Neural crest cell (in vitro differentiated cells): ENCODE measurements around the gene MCM6. TPM values are rescaled to one million over a fixed set of nuclear protein-coding genes. Genes with fewer than 3 reads are reported as not detected.
"Not testable (repeated sequence)": the region's sequence is repeated elsewhere in the genome, so short reads cannot be mapped to it uniquely, and the experiment has no call there.

ENCODE experiments used
- DNase-seq: peaks from one replicate; pipeline ENCODE4 v3.0.0; 2021; ENCODE audit warnings: low read depth, mixed read lengths, low spot score
- H3K27ac Mint-ChIP-seq: one replicate; pipeline ENCODE4 v1.8.0; 2021; ENCODE audit warnings: mild to moderate bottlenecking, mixed read lengths; ENCODE audit not compliant: unreplicated experiment
- H3K27me3 Mint-ChIP-seq: 2 replicates; pipeline ENCODE4 v1.8.0; 2021; ENCODE audit warnings: low read depth, mild to moderate bottlenecking, mixed read lengths
- H3K36me3 Mint-ChIP-seq: 2 replicates; pipeline ENCODE4 v1.8.0; 2021; ENCODE audit warnings: low read depth, mild to moderate bottlenecking, mixed read lengths
- H3K4me1 Mint-ChIP-seq: 2 replicates; pipeline ENCODE4 v1.8.0; 2021; ENCODE audit warnings: mixed read lengths
- H3K4me3 Mint-ChIP-seq: one replicate; pipeline ENCODE4 v1.8.0; 2021; ENCODE audit warnings: mild to moderate bottlenecking, mixed read lengths
- H3K9me3 Mint-ChIP-seq: 2 replicates; pipeline ENCODE4 v1.8.0; 2021; ENCODE audit warnings: mixed read lengths
- total RNA-seq: library from RNA; stranded (reverse); gene quantifications from 2 replicates; pipeline ENCODE4 v1.2.1, GENCODE V29; 2021
- TF ChIP-seq, protein P1 (sequence below): fragments of 200-600 bp; sonication (generic); conservative IDR thresholded peaks from 2 replicates; pipeline ENCODE4 v1.5.0; 2021; ENCODE audit warnings: antibody characterized with exemption, mild to moderate bottlenecking

Gene MCM6
- total RNA-seq, 1 donor from 2014 or later: 118 TPM

DNA sequence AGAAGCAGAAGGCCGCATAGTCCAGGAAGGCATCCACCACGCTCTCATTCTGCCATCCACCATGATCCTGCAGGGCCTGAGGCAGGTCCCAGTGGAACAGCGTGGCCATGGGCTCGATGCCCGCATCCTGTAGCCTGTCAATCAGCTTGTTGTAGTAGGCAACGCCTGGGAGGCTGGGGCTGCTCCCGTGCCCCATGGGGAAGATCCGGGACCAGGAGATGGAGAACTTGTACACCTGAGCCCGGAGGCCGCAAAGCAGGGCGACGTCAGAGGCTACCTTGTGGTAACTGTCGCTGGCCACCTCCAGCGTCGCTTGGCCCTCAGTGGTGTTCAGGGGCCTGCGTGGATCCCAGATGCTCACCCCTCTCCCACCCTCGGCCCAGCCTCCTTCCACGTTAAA is 58.8 kb downstream of the MCM6 start:
- peak overlapping the region; percentile 35 for H3K27ac Mint-ChIP-seq
- DNase-seq: no peak
- H3K4me1 Mint-ChIP-seq: no peaks in the 10 kb centered on the region
- H3K36me3 Mint-ChIP-seq: no peaks in the 10 kb centered on the region
- TF ChIP-seq, protein P1, sequence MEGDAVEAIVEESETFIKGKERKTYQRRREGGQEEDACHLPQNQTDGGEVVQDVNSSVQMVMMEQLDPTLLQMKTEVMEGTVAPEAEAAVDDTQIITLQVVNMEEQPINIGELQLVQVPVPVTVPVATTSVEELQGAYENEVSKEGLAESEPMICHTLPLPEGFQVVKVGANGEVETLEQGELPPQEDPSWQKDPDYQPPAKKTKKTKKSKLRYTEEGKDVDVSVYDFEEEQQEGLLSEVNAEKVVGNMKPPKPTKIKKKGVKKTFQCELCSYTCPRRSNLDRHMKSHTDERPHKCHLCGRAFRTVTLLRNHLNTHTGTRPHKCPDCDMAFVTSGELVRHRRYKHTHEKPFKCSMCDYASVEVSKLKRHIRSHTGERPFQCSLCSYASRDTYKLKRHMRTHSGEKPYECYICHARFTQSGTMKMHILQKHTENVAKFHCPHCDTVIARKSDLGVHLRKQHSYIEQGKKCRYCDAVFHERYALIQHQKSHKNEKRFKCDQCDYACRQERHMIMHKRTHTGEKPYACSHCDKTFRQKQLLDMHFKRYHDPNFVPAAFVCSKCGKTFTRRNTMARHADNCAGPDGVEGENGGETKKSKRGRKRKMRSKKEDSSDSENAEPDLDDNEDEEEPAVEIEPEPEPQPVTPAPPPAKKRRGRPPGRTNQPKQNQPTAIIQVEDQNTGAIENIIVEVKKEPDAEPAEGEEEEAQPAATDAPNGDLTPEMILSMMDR: no peak
- peaks cover 3% of the 10 kb centered on the region for H3K9me3 Mint-ChIP-seq
- H3K27me3 Mint-ChIP-seq: no peaks in the 10 kb centered on the region
- H3K4me3 Mint-ChIP-seq: no peak overlapping the region

DNA sequence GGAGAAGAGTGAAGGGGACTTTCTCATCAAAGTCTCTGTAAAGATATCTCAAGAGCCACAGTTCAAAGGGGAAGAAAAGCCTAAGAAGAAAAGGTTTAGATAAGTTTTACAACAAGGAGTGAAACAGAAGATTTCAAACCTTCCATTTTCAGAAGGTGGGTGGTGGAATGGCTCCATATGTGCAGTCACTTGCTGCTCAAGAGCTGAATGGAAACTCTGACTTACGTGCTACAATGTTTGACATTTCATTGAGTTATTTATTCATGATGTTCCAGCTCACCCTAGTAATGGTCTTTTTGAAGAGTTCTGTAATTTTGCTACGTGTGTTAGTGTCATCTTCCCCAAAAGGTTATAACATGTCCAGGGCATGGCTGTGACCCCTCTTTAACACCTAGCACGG is 61.0 kb downstream of the MCM6 start:
- H3K4me1 Mint-ChIP-seq: no peaks in the 10 kb centered on the region
- H3K4me3 Mint-ChIP-seq: no peak overlapping the region
- H3K27me3 Mint-ChIP-seq: no peaks in the 10 kb centered on the region
- H3K36me3 Mint-ChIP-seq: no peaks in the 10 kb centered on the region
- TF ChIP-seq, protein P1: no peak
- H3K9me3 Mint-ChIP-seq: peaks cover 6% of the 10 kb centered on the region
- no peak overlapping the region for H3K27ac Mint-ChIP-seq
- DNase-seq: no peak

DNA sequence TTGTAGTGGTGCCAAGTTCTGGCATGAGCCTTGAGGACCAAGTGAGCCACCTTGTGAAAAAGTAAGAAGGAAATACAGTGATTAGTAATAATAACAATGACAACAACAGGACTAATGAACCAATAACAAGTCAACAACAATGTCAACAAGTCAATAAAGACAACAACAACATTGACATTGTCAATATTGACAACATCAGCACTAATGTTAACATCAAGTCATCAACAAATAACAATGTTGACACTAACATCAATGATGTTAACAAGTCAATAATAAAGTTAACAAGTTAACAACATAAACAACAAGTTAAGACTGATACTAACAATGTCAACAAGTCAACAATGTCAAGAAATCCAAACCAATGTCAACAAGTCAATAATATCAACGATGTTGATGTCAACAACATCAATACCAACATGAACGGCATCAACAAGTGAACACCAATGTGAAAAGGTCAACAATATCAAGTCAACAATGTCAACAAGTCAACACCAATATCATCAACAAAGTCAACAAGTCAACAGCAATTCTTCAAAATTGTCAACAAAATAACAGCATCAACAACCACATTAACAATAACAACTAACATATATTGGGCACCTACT is 63.2 kb downstream of the MCM6 start:
- TF ChIP-seq, protein P1: no peak
- Mint-ChIP-seq H3K27ac (no peak overlapping the region), H3K4me3 (no peak overlapping the region), H3K36me3 (no peaks in the 10 kb centered on the region), H3K27me3 (no peaks in the 10 kb centered on the region), H3K4me1 (no peaks in the 10 kb centered on the region), H3K9me3 (peaks cover 6% of the 10 kb centered on the region)
- no peak for DNase-seq

DNA sequence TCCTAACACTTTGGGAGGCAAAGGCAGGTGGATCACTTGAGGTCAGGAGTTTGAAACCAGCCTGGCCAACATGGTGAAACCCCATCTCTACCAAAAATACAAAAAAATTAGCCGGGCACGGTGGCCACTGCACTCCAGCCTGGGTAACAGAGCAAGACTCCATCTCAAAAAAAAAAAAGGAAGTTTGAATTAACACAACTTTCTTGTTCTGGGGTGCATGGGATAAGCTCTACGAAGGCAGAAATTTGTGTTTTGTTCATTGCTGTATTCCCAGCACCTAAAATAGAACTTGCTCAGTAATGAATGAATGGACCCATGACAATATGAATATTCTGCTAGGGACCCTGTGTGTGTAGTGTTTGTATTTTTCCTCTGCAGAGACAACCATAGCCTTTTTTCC is 68.4 kb downstream of the MCM6 start:
- not testable (repeated sequence) for H3K9me3 Mint-ChIP-seq, H3K27ac Mint-ChIP-seq, DNase-seq, H3K4me3 Mint-ChIP-seq, H3K27me3 Mint-ChIP-seq, H3K36me3 Mint-ChIP-seq, H3K4me1 Mint-ChIP-seq

DNA sequence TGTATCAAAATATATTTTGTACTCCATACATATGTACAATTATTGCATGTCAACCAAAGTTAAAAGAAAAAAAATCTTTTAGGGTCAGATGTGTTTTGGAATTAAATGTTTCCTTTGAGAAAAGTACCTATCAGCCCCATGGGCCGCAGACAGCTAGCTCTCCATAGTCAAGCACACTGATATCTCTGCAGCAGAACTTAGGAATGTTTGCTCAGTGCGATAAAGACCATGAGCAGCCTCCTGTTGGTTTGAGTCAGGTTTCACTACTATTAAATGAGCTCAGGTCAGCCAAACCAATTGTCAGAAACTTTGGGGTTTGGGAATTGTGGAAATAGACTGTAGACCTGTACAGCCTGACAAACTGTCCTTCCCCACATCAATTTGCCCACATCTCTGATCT is 73.0 kb downstream of the MCM6 start:
- Mint-ChIP-seq H3K9me3 (peaks cover 8% of the 10 kb centered on the region), H3K4me1 (no peaks in the 10 kb centered on the region)

DNA sequence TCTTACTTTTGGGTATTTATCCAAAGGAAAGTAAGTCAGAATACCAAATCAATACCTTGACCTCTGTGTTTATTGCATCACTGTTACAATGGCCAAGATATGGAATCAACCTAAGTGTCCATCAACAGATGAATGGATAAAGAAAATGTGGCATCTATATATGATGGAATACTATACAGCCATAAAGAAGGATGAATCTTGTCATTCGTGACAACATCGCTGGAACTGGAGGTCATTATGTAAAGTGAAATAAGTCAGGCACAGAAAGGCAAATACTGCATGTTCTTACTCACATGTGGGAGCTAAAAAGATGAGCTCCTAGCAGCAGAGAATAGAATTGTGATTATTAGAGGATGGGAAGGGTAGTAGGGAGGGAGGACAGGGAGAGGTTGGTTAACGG is 73.9 kb downstream of the MCM6 start:
- no peak overlapping the region for H3K27ac Mint-ChIP-seq
- TF ChIP-seq, protein P1: no peak
- peaks cover 8% of the 10 kb centered on the region for H3K9me3 Mint-ChIP-seq
- H3K36me3 Mint-ChIP-seq: peaks cover 2% of the 10 kb centered on the region
- H3K4me1 Mint-ChIP-seq: peaks cover 2% of the 10 kb centered on the region
- DNase-seq: no peak
- no peak overlapping the region for H3K4me3 Mint-ChIP-seq
- no peaks in the 10 kb centered on the region for H3K27me3 Mint-ChIP-seq

More for the DNA sequence above, 73.0 kb downstream of the MCM6 start:
- Mint-ChIP-seq H3K36me3 (no peaks in the 10 kb centered on the region), H3K27ac (no peak overlapping the region), H3K27me3 (no peaks in the 10 kb centered on the region), H3K4me3 (no peak overlapping the region)
- no peak for DNase-seq
- TF ChIP-seq, protein P1: no peak
